IMR-90 (cell line): ENCODE data around the gene SLC47A2. TPM values are rescaled to one million over a fixed set of nuclear protein-coding genes. Genes with fewer than 3 reads are reported as not detected.

Experiments
- ATAC-seq: fragments of 200-7000 bp; cut with Tn5 transposase; 2 replicates; pipeline ENCODE4 v1.9.1; 2020; ENCODE audit warnings: low read depth, mild to moderate bottlenecking, moderate library complexity
- BruUV-seq: library from RNA; stranded (reverse); fragments of 400-500 nt; replicated peaks from 2 replicates; lab custom pipeline; 2021; lab: Mats Ljungman, UMichigan
- CTCF ChIA-PET: fragments of 300-600 bp; formaldehyde crosslinking; extraction: SDS; loops from one replicate; lab custom pipeline; 2021; ENCODE audit warnings: antibody characterized with exemption; lab: Yijun Ruan, JAX
- POLR2A ChIA-PET: fragments of 300-600 bp; sonication (Branson Sonifier 250); formaldehyde crosslinking; loops from one replicate; lab custom pipeline; 2022; ENCODE audit warnings: antibody characterized with exemption; ENCODE audit not compliant: unreplicated experiment; lab: Charles Lee
- DNase-seq: peaks from one replicate; pipeline ENCODE4 v3.0.0; 2013
- H2AFZ ChIP-seq: replicated peaks from 2 replicates; pipeline ENCODE3; 2013; ENCODE audit warnings: low read length, mild to moderate bottlenecking; ENCODE audit not compliant: poor library complexity
- H2AK5ac ChIP-seq: 2 replicates; pipeline ENCODE4 v1.6.1; 2013; ENCODE audit warnings: low read depth, low read length, inconsistent platforms
- H2AK9ac ChIP-seq: replicated peaks from 2 replicates; pipeline ENCODE3; 2013; ENCODE audit warnings: mild to moderate bottlenecking, low read depth, low read length, moderate library complexity; ENCODE audit not compliant: poor library complexity
- H2BK120ac ChIP-seq: 2 replicates; pipeline ENCODE4 v1.6.1; 2013; ENCODE audit warnings: low read depth, low read length, inconsistent platforms
- H2BK15ac ChIP-seq: 3 replicates; pipeline ENCODE4 v1.6.1; 2013; ENCODE audit warnings: low read depth, low read length, inconsistent platforms
- H2BK20ac ChIP-seq: 2 replicates; pipeline ENCODE4 v1.6.1; 2013; ENCODE audit warnings: low read depth, mild to moderate bottlenecking, inconsistent platforms, low read length, moderate library complexity
- H2BK5ac ChIP-seq: 2 replicates; pipeline ENCODE4 v1.6.1; 2013; ENCODE audit warnings: mild to moderate bottlenecking, low read depth, low read length, inconsistent platforms; ENCODE audit not compliant: poor library complexity, severe bottlenecking
- H3K14ac ChIP-seq: replicated peaks from 2 replicates; pipeline ENCODE4 v1.6.1; 2013; ENCODE audit warnings: low read depth, low read length, inconsistent platforms
- H3K18ac ChIP-seq: 2 replicates; pipeline ENCODE4 v1.6.1; 2013; ENCODE audit warnings: low read depth, low read length, control low read depth
- H3K23ac ChIP-seq: 2 replicates; pipeline ENCODE4 v1.6.1; 2013; ENCODE audit warnings: low read depth, low read length, inconsistent platforms
- H3K27ac ChIP-seq: 2 replicates; pipeline ENCODE4 v1.5.1; 2013; ENCODE audit warnings: mild to moderate bottlenecking, control low read depth, low read length; ENCODE audit not compliant: insufficient read depth
- H3K27me3 ChIP-seq: 2 replicates; pipeline ENCODE4 v1.6.1; 2013; ENCODE audit warnings: low read length; ENCODE audit not compliant: control insufficient read depth, insufficient read depth
- H3K36me3 ChIP-seq: 2 replicates; pipeline ENCODE4 v1.6.1; 2013; ENCODE audit warnings: low read length, mixed read lengths; ENCODE audit not compliant: control insufficient read depth, insufficient read depth
- H3K4ac ChIP-seq: 2 replicates; pipeline ENCODE4 v1.6.1; 2013; ENCODE audit warnings: low read depth, low read length, inconsistent platforms
- H3K4me1 ChIP-seq: 2 replicates; pipeline ENCODE4 v1.6.1; 2013; ENCODE audit warnings: low read length, mixed read lengths; ENCODE audit not compliant: control insufficient read depth, insufficient read depth
- H3K4me2 ChIP-seq: 2 replicates; pipeline ENCODE4 v1.6.1; 2013; ENCODE audit warnings: low read depth, mild to moderate bottlenecking, control low read depth, low read length, moderate library complexity
- H3K4me3 ChIP-seq: 2 replicates; pipeline ENCODE4 v1.5.1; 2013; ENCODE audit warnings: low read depth, mild to moderate bottlenecking, control low read depth, low read length, moderate library complexity; ENCODE audit not compliant: insufficient read depth
- H3K56ac ChIP-seq: 2 replicates; pipeline ENCODE4 v1.6.1; 2013; ENCODE audit warnings: low read length, inconsistent platforms; ENCODE audit not compliant: insufficient read depth; ENCODE audit errors: extremely low read depth
- H3K79me1 ChIP-seq, 2 experiments: 2 replicates each; pipeline ENCODE4 v1.6.1; 2013; ENCODE audit warnings: low read length in 2 of 2, inconsistent platforms in 1 of 2, low read depth in 1 of 2
- H3K9ac ChIP-seq: 2 replicates; pipeline ENCODE4 v1.6.1; 2013; ENCODE audit warnings: low read depth, low read length, control low read depth
- H3K9me1 ChIP-seq: 2 replicates; pipeline ENCODE4 v1.6.1; 2013; ENCODE audit warnings: low read length, inconsistent platforms; ENCODE audit not compliant: insufficient read depth
- H3K9me3 ChIP-seq: 2 replicates; pipeline ENCODE4 v1.6.1; 2013; ENCODE audit warnings: low read length; ENCODE audit not compliant: control insufficient read depth, insufficient read depth
- H4K20me1 ChIP-seq: 2 replicates; pipeline ENCODE4 v1.6.1; 2013; ENCODE audit warnings: low read length, inconsistent platforms; ENCODE audit not compliant: insufficient read depth
- H4K5ac ChIP-seq: 2 replicates; pipeline ENCODE4 v1.6.1; 2013; ENCODE audit warnings: mild to moderate bottlenecking, low read depth, low read length, control low read depth
- H4K8ac ChIP-seq, 2 experiments: 2 replicates each; pipeline ENCODE4 v1.6.1; 2013; ENCODE audit warnings: low read depth in 2 of 2, low read length in 2 of 2, control low read depth in 1 of 2, inconsistent platforms in 1 of 2
- H4K91ac ChIP-seq: 2 replicates; pipeline ENCODE4 v1.6.1; 2013; ENCODE audit warnings: low read depth, low read length, inconsistent platforms; ENCODE audit not compliant: insufficient read depth
- BHLHE40 ChIP-seq: fragments of 150-350 bp; IDR thresholded peaks from 2 replicates; pipeline ENCODE4 v1.6.1; 2016; ENCODE audit warnings: mild to moderate bottlenecking, low read depth, low read length
- CEBPB ChIP-seq: IDR thresholded peaks from 2 replicates; pipeline ENCODE4 v1.6.1; 2012; ENCODE audit warnings: low read depth, low read length, improper control_type of control experiment
- CHD1 ChIP-seq: IDR thresholded peaks from 2 replicates; pipeline ENCODE4 v1.6.1; 2012; ENCODE audit warnings: low read depth, low read length, improper control_type of control experiment
- FOS ChIP-seq: fragments of 150-350 bp; IDR thresholded peaks from 2 replicates; pipeline ENCODE4 v1.6.1; 2016; ENCODE audit warnings: low read depth, low read length
- MAFK ChIP-seq: IDR thresholded peaks from 2 replicates; pipeline ENCODE4 v1.6.1; 2012; ENCODE audit warnings: low read depth, low read length, improper control_type of control experiment
- MAZ ChIP-seq: IDR thresholded peaks from 2 replicates; pipeline ENCODE4 v1.6.1; 2012; ENCODE audit warnings: low read depth, mild to moderate bottlenecking, low read length, improper control_type of control experiment, moderate library complexity, borderline replicate concordance
- MXI1 ChIP-seq: IDR thresholded peaks from 2 replicates; pipeline ENCODE4 v1.6.1; 2012; ENCODE audit warnings: low read depth, mild to moderate bottlenecking, low read length, moderate library complexity, borderline replicate concordance
- NFE2L2 ChIP-seq: fragments of 150-350 bp; IDR thresholded peaks from 2 replicates; pipeline ENCODE4 v1.6.1; 2016; ENCODE audit warnings: low read depth, mild to moderate bottlenecking, low read length
- POLR2A ChIP-seq: IDR thresholded peaks from 2 replicates; pipeline ENCODE4 v1.6.1; 2012; ENCODE audit warnings: mild to moderate bottlenecking, low read depth, low read length
- RAD21 ChIP-seq: IDR thresholded peaks from 2 replicates; pipeline ENCODE4 v1.6.1; 2012; ENCODE audit warnings: low read length, improper control_type of control experiment
- RCOR1 ChIP-seq: IDR thresholded peaks from 2 replicates; pipeline ENCODE4 v1.6.1; 2012; ENCODE audit warnings: mild to moderate bottlenecking, low read length, improper control_type of control experiment; ENCODE audit not compliant: insufficient replicate concordance
- RFX5 ChIP-seq: IDR thresholded peaks from 2 replicates; pipeline ENCODE4 v1.8.0; 2012; ENCODE audit warnings: low read depth, mild to moderate bottlenecking, low read length, moderate library complexity
- SMC3 ChIP-seq: fragments of 150-350 bp; IDR thresholded peaks from 2 replicates; pipeline ENCODE4 v1.6.1; 2016; ENCODE audit warnings: low read depth, mild to moderate bottlenecking, antibody characterized with exemption, low read length, moderate library complexity
- WGBS, 2 experiments: methylation state at CpG; one replicate each; pipeline versions ENCODE4 v1.1.5 to v1.1.7; 2013; ENCODE audit warnings: missing lambda C conversion rate in 2 of 2; ENCODE audit not compliant: insufficient read length in 1 of 2; ENCODE audit errors: extremely low coverage in 2 of 2; 5-methylcytosine and 5-hydroxymethylcytosine counted together
- dilution Hi-C: fragments of 300-500 bp; cut with HindIII; formaldehyde crosslinking; loops from one replicate; pipeline ENCODE4 v1.14.3; 2018; ENCODE audit warnings: low sequenced_read_pairs; ENCODE audit not compliant: unreplicated experiment
- in situ Hi-C: fragments of 300-500 bp; cut with MboI; formaldehyde crosslinking; loops from 3 replicates; pipeline ENCODE4 v1.14.3; 2019; ENCODE audit warnings: low sequenced_read_pairs, inconsistent platforms, mixed read lengths
- intact Hi-C: fragments of 100-400 bp; cut with micrococcal nuclease; formaldehyde crosslinking; loops from 2 replicates; pipeline ENCODE4 v1.10.0; 2022
- polyA plus RNA-seq, 3 experiments: library from polyadenylated mRNA; depleted of rRNA; stranded (reverse); fragments of >200 nt; gene quantifications; 2 replicates each; pipeline ENCODE4 v1.2.3, GENCODE V29; 2012; ENCODE audit warnings: low replicate concordance in 1 of 3
- total RNA-seq: library from RNA; depleted of rRNA; stranded (reverse); fragments of >200 nt; gene quantifications from 2 replicates; pipeline ENCODE4 v1.2.3, GENCODE V29; 2012
- TF ChIP-seq, protein P1 (sequence below): fragments of 150-350 bp; IDR thresholded peaks from 2 replicates; pipeline ENCODE4 v1.6.1; 2017; ENCODE audit warnings: mild to moderate bottlenecking, antibody characterized with exemption, low read length, low read depth
- TF ChIP-seq, protein P2 (sequence below): fragments of 150-350 bp; IDR thresholded peaks from 2 replicates; pipeline ENCODE4 v1.6.1; 2016; ENCODE audit warnings: low read depth, mild to moderate bottlenecking, low read length, moderate library complexity, borderline replicate concordance
- TF ChIP-seq, protein P3 (sequence below): conservative IDR thresholded peaks from 2 replicates; pipeline ENCODE4 v1.5.1; 2012; ENCODE audit warnings: mild to moderate bottlenecking, low read depth, low read length, improper control_type of control experiment

Gene SLC47A2
- total and polyA plus RNA-seq, 2 of the 4 experiments (the other 2 are of a cell fraction), result not detected

DNA sequence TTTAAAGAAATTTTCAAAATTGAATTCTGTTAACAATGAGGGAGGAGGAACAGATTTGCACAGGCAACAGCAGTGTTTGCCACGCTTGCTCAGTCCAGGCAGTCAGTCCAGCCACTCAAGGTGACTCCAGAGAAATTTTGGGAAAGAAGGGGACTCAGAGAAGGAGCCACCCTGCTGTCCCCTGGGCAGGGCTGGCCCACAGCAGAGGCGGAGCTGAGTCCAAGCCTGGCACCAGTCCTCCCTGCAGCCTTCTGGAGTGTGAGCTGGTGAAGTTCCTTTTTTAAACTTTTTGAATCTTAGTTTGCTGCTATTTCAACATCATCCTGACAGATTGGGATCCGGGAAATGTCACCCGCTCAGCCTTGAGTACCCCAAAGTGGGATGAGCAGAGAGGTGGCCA is 14.5 kb upstream of the SLC47A2 start:
- Histone ChIP-seq H2BK15ac (no peak overlapping the region), H3K36me3 (no peaks in the 10 kb centered on the region), H3K9ac (no peak overlapping the region), H3K79me1 (no peaks in the 10 kb centered on the region), H4K20me1 (no peaks in the 10 kb centered on the region), H3K27me3 (peaks cover 17% of the 10 kb centered on the region), H3K4me1 (peaks cover 11% of the 10 kb centered on the region; the same call in 1 of the 2 replicates), H4K5ac (no peak overlapping the region), H3K4me2 (no peak overlapping the region), H2BK20ac (no peak overlapping the region), H3K4ac (no peak overlapping the region), H3K27ac (no peak overlapping the region), H3K9me3 (peaks cover 2% of the 10 kb centered on the region; the same call in 1 of the 2 replicates), H3K23ac (no peak overlapping the region), H4K91ac (no peak overlapping the region), H3K56ac (no peak overlapping the region), H2AFZ (no peak overlapping the region), H3K4me3 (no peak overlapping the region), H2BK5ac (no peak overlapping the region), H3K14ac (no peak overlapping the region), H2BK120ac (no peak overlapping the region), H2AK9ac (no peak overlapping the region), H4K8ac (no peak overlapping the region), H3K9me1 (0 out of 2 replicates have a peak, but pooled peaks cover 4% of the 10 kb centered on the region), H2AK5ac (no peak overlapping the region), H3K18ac (no peak overlapping the region)
- ChIA-PET POLR2A (no interaction called here), CTCF (no interaction called here)
- dilution Hi-C loops (no loop called here), in situ Hi-C loops (no loop called here), intact Hi-C loops (no loop called here)
- DNase-seq (no peak), ATAC-seq (no peak)
- TF ChIP-seq POLR2A, result no peak
- no peak for TF ChIP-seq NFE2L2
- TF ChIP-seq, protein P1, sequence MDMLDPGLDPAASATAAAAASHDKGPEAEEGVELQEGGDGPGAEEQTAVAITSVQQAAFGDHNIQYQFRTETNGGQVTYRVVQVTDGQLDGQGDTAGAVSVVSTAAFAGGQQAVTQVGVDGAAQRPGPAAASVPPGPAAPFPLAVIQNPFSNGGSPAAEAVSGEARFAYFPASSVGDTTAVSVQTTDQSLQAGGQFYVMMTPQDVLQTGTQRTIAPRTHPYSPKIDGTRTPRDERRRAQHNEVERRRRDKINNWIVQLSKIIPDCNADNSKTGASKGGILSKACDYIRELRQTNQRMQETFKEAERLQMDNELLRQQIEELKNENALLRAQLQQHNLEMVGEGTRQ, result no peak
- no peak for TF ChIP-seq FOS
- TF ChIP-seq CEBPB, result no peak
- TF ChIP-seq MAFK, result no peak
- no peak for TF ChIP-seq RCOR1
- TF ChIP-seq CHD1, result no peak
- TF ChIP-seq, protein P2, sequence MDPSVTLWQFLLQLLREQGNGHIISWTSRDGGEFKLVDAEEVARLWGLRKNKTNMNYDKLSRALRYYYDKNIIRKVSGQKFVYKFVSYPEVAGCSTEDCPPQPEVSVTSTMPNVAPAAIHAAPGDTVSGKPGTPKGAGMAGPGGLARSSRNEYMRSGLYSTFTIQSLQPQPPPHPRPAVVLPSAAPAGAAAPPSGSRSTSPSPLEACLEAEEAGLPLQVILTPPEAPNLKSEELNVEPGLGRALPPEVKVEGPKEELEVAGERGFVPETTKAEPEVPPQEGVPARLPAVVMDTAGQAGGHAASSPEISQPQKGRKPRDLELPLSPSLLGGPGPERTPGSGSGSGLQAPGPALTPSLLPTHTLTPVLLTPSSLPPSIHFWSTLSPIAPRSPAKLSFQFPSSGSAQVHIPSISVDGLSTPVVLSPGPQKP, result no peak
- no peak for TF ChIP-seq SMC3
- TF ChIP-seq MXI1, result no peak
- no peak for TF ChIP-seq MAZ
- TF ChIP-seq BHLHE40, result no peak
- TF ChIP-seq, protein P3, sequence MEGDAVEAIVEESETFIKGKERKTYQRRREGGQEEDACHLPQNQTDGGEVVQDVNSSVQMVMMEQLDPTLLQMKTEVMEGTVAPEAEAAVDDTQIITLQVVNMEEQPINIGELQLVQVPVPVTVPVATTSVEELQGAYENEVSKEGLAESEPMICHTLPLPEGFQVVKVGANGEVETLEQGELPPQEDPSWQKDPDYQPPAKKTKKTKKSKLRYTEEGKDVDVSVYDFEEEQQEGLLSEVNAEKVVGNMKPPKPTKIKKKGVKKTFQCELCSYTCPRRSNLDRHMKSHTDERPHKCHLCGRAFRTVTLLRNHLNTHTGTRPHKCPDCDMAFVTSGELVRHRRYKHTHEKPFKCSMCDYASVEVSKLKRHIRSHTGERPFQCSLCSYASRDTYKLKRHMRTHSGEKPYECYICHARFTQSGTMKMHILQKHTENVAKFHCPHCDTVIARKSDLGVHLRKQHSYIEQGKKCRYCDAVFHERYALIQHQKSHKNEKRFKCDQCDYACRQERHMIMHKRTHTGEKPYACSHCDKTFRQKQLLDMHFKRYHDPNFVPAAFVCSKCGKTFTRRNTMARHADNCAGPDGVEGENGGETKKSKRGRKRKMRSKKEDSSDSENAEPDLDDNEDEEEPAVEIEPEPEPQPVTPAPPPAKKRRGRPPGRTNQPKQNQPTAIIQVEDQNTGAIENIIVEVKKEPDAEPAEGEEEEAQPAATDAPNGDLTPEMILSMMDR, result no peak
- TF ChIP-seq RFX5, result no peak
- no peak for TF ChIP-seq RAD21
- no TSS peak for BruUV-seq
- WGBS, 2 experiments, result 43% methylated on average over 1 of the region's 4 CpGs; no CpG with 5 or more reads in 1 of the 2 experiments
